ENCODE measurements around the gene ARID4B.
"Not testable (repeated sequence)": the region's sequence is repeated elsewhere in the genome, so short reads cannot be mapped to it uniquely, and the experiment has no call there.

The ARID4B gene

GRCh38 chr1:235297579-235297978 lies 30.4 kb downstream of the ARID4B start:
- no peak for DNase-seq

DNA sequence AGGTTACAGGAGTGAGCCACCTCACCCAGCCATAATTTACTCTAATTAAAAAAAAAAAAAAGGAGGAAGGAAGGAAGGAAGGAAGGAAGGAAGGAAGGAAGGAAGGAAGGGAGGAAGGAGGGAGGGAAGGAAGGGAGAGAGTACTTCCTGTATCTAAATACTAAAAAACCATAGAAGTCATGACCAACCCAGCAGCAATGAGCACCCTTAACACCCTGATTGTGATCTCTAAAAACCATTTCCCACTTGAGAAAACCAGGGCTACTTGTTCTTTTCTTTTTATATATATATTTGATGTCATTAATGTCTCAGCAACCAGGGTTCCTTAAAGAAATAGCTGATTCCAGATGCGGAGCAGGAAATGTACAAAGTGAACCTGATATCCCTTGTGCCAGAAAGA lies 31.2 kb downstream of the ARID4B start:
- DNase-seq = no peak

DNA sequence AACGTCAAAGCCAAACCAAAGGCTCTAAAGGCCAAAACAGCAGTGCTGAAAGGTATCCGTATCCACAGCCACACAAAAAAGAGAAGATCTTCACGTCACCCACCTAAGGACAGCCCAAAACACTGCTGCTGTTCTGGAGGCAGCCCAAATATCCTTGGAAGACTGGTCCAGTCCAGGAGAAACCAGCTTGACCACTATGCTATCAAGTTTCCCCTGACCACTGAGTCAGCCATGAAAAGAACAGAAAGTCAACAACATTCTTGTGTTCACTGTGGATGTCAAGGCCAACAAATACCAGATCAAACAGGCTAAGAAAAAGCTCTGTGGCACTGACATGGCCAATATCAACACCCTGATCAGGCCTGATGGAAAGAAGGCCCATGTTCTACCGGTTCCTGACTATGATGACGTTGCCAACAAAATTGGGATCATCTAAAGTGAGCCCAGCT lies 32.1 kb downstream of the ARID4B start:
- no peak for DNase-seq

GRCh38 chr1:235293322-235293942 lies 34.5 kb downstream of the ARID4B start:
- no peak for DNase-seq

DNA sequence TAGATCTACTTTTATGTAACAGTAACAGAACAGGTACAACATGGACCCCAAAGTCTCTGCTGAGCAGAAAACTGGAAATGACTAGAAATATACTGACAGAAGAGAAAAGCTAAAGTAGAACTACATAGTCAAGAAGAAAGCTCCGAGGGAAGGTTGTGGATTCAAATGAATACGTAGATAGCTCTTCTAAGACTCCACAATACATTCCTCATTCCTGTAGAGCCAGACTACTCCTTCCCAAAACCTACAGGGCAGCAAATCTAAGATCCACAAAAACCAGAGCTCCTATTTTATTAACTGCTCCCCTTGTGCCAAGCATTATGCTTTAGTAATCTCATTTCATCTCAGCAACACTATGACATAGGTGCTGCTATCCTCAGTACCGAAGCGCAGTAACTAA lies 35.2 kb downstream of the ARID4B start:
- no peak for DNase-seq

DNA sequence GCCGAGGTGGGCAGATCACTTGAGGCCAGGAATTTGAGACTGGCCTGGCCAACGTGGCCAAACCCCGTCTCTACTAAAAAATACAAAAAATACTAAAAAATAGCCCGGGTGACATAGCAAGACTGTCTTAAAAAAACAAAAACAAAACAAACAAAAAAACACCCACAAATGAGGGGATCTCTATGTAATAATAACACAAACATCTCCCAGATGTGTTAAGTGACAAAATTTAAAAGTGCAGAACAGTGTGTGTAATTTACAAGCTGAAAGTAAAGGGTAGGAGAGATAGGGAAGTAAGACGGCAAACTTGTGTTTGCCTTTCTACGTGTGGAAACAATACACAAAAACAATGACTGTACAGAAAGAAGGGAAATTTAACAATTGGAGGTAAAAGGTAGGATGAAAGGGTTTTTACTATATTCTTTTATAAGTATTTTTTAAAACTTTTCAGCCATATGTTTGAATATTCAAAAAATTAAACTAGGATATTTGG lies 36.3 kb downstream of the ARID4B start:
- no peak for DNase-seq

DNA sequence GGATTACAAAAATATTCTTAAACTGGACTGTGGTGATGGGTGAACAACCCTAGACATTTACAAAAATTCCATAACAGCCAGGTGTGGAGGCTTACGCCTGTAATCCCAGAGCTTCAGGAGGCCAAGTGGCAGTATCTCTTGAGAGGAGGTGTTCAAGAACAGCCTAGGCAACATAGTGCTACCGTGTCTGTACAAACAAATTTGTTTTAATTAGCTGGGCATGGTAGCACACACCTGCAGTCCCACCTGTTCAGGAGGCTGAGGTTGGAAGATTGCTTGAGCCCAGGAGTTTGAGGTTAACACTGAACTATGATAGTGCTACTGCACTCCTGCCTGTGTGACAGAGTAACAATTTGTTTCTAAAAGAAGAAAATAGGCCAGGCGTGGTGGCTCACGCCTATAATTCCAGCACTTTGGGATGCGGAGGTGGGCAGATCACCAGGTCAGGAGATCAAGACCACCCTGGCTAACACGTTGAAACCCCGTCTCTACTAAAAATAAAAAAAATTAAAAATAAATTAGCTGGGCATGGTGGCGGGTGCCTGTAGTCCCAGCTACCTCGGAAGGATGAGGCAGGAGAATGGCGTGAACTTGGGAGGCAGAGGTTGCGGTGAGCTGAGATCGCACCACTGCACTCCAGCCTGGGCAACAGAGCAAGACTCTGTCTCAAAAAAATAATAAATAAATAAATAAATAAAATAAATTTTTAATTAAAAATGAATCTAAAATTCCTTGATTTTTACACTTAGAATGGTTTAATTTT lies 37.1 kb downstream of the ARID4B start:
- DNase-seq = peak; percentile 33

DNA sequence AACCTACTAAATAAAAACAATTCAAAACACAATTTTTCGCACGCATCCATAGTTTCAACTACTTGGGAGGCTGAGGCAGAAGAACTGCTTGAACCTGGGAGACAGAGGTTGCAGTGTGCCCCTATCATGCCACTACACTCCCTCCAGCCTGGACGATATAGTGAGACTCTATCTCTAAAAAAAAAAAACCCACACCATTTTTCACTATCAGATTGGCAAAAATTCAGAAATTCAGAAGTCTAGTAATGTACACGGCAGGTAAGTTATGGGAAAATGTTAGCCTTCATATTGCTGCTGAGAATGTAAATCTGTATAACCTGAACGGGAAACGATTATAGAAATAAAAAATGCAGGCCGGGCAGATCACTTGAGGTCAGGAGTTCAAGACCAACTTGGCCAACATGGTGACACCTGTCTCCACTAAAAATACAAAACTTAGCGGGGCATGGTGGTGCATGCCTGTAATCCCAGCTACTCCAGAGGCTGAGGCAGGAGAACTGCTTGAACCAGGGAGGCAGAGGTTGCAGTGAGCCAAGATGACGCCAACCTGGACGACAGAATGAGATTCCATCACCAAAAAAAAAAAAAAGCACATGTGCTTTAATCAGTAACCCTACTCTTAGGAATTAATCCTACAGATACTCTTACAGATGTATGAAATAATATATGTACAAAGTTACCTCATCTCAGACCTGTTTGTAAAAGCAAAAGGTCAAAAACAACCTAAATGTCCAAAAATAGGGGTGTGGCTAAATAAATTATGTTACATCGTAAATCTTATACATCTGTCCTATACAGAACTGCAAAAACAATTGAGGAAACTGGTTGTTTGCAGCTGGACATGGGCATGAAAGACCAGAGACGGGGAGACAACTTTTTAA lies 37.9 kb downstream of the ARID4B start:
- no peak for DNase-seq

DNA sequence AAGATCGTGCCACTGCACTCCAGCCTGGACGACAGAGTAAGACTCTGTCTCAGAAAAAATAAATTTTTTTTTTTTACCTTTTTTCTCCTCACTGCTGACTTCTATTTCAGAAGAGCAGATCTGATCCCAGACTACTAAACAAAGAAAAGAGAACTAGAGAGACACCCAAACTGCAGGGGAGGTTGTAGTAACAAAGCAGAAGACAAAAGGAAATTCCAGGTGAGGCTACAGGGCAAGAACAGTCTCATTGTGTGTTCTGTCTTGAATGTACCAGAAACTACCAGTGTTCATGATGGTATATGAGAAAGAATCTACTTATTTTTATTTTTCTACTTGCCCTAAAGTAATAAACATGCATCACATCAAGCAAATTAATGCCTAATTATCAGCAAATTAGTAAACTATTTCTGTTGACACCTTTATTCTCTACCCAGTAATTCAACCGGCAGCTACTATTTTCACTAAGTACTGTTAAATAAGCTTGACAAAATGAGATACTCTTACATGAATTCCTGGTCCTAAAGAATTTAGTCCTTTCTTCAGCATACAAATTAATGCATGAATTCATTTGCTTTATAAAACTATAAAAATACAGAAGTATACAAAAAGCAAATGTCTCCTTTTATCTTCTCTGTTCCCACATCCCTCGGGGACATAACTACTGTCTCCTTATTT lies 40.6 kb downstream of the ARID4B start:
- DNase-seq = no peak

DNA sequence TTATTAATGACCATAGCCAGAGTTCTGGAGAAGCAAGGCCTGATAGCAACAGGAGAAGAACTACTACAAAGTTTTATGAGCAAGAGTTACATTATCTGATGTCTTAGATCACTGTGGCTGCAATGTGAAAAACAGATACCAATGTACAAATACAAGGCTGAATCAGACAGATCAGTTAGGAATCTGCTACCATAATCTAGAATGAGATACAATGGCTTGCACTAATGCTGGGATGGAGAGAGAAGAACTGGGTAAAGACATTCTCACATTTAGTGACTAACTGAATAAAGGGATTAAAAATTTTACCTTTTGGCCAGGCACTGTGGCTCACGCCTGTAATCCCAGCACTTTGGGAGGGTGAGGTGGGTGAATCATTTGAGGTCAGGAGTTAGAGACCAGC lies 41.3 kb downstream of the ARID4B start:
- DNase-seq = no peak

- no peak for DNase-seq
Observed at GRCh38 chr1:235284231-235284769, 43.7 kb downstream of the ARID4B start.

GRCh38 chr1:235283636-235284035 lies 44.3 kb downstream of the ARID4B start:
- not testable (repeated sequence) for DNase-seq

GRCh38 chr1:235280467-235280866 lies 47.5 kb downstream of the ARID4B start:
- DNase-seq = no peak

DNA sequence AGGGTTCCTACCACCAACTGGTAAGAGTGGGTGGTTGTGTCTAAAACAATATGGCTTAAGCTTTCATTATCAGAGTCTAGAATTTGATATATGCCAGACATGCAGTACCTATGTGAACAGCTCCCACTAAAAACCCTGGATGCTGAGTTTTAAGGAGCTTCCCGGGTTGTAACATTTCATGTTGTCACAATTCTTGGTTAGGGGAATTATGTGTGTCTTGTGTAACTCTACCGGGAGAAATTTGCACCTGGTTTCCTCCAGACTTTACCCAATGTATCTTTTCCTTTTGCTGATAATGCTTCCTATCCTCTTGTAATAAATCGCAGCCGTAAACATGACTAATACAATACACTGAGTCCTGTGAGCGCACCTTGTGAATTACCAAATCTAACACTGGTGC lies 48.3 kb downstream of the ARID4B start:
- no peak for DNase-seq

GRCh38 chr1:235278915-235279292 lies 49.1 kb downstream of the ARID4B start:
- no peak for DNase-seq

DNA sequence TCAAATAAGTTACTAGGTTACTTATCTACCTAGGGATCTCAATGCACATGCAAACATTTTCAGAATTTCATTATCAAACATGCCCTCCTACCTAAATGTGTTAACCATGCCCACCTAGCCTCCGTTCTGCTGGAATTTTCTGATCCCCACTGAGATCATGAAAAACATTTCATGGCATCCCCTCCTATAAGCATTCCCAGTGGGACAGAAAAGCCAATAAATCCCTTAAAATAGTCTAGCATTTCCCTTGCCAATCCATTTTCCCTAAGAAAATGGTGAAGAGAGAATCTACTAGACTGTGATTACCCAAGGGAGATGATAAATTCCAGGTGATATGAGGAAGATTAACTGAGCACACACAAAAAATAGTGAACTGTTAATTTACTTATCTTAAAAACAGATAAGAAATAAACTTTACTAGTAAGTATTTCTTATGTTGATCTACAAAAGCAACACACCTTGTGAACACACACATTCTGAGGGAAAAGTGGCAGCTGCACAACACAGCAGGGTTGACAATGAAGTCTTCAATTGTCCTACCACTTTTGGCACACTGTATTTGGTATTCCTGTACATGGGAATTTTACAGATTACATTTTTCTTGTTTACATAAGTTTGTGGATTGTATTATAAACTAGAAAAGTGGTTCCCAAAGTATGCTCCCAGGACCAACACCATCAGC lies 49.6 kb downstream of the ARID4B start:
- no peak for DNase-seq

- DNase-seq = no peak
Observed at GRCh38 chr1:235277709-235278108, 50.3 kb downstream of the ARID4B start.

GRCh38 chr1:235275836-235276235 lies 52.1 kb downstream of the ARID4B start:
- DNase-seq = no peak

DNA sequence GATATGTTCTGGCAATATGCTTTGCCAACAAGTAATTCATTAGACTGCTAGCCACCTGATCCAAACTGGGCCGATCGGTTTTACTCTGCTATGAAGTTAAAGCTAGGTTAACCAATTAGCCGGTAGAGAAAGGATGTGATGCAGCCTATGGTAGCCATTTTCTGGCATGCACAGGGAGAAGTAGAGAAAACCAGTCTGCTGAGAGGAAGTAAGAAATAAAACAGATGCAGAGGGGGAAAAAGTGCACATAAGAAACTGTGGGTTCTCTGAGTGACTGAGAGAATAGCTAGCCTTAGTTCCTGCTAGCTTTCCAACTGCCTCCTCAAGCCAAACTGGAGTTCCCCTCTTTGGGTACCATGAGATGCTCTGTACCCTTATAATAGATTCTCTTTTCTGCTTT lies 52.8 kb downstream of the ARID4B start:
- DNase-seq = no peak

- no peak for DNase-seq
Observed at GRCh38 chr1:235272851-235273250, 55.1 kb downstream of the ARID4B start.

DNA sequence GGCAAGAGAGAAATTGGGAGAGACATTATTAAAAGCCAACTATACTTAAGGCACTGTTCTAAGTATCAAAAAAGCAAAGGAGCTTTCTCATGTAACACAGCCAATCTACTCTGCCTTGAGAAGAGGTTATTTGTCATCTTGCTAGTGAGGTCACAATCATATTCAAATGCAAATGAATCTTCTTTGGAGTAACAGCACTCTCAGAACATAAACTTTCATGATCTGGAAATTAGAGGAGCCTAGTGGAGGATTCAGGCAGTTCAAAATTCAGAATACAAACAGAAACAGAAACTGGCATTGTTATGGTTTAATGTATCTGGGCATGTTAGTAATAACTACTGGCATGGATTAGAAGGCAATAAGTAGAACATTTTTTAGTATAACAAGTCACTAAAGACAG lies 57.4 kb downstream of the ARID4B start:
- peak; percentile 59 for DNase-seq

DNA sequence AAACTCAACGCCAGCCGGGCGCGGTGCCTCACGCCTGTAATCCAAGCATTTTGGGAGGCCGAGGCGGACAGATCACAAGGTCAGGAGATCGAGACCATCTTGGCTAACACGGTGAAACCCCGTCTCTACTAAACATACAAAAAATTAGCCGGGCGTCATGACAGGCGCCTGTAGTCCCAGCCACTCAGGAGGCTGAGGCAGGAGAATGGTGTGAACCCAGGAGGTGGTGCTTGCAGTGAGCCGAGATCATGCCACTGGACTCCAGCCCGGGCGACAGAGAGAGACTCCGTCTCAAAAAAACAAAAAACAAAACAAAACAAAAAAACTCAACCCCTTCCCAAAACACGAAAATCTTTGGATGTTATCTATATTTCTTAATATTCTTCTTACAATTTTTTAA lies 58.0 kb downstream of the ARID4B start:
- not testable (repeated sequence) for DNase-seq
